CD4-positive, alpha-beta T cell (primary cell): ENCODE results near the gene WSB1. TPM values are rescaled to one million over a fixed set of nuclear protein-coding genes. Genes with fewer than 3 reads are reported as not detected.

Experiments
- ATAC-seq: fragments of 200-7000 bp; cut with Tn5 transposase; one replicate; pipeline ENCODE4 v1.10.0; 2022; ENCODE audit warnings: mild to moderate bottlenecking; ENCODE audit not compliant: poor library complexity
- CTCF ChIA-PET: fragments of 350-600 bp; sonication (Branson Sonifier 250); formaldehyde crosslinking; loops from one replicate; lab custom pipeline; 2021; ENCODE audit warnings: antibody characterized with exemption, inconsistent platforms; lab: Charles Lee
- POLR2A ChIA-PET: fragments of 350-600 bp; sonication (Branson Sonifier 250); formaldehyde crosslinking; loops from one replicate; lab custom pipeline; 2021; ENCODE audit warnings: antibody characterized with exemption, inconsistent platforms; lab: Charles Lee
- DNase-seq, 14 experiments: peaks; one replicate each; pipeline ENCODE4 v3.0.0-alpha.2; 2013 to 2020; ENCODE audit warnings: mixed read lengths in 2 of 14
- H3K27ac ChIP-seq, 2 donors: one replicate each; pipeline versions ENCODE4 v1.5.1 to v1.7.0; 2013; ENCODE audit warnings: low read length in 2 of 2, low read depth in 1 of 2, mild to moderate bottlenecking in 1 of 2
- H3K27me3 ChIP-seq, 2 experiments: 1 replicate in 1 of 2; 2 replicates in 1 of 2; pipeline versions ENCODE4 v1.6.1 to v1.7.0; 2013; ENCODE audit warnings: low read length in 2 of 2, control low read depth in 1 of 2, mild to moderate bottlenecking in 1 of 2, moderate library complexity in 1 of 2; ENCODE audit not compliant: insufficient read depth in 2 of 2, control insufficient read depth in 1 of 2
- H3K36me3 ChIP-seq: one replicate; pipeline ENCODE4 v1.6.1; 2013; ENCODE audit warnings: low read length, control low read depth; ENCODE audit not compliant: insufficient read depth
- H3K4me1 ChIP-seq: one replicate; pipeline ENCODE4 v1.6.1; 2013; ENCODE audit warnings: low read length, control low read depth; ENCODE audit not compliant: insufficient read depth
- H3K4me3 ChIP-seq: one replicate; pipeline ENCODE4 v1.5.1; 2013; ENCODE audit warnings: mild to moderate bottlenecking, low read length, moderate library complexity
- H3K9me3 ChIP-seq, 2 experiments: 1 replicate in 1 of 2; 2 replicates in 1 of 2; pipeline versions ENCODE4 v1.6.1 to v1.7.0; 2013; ENCODE audit warnings: low read length in 2 of 2, mild to moderate bottlenecking in 2 of 2, control low read depth in 1 of 2, moderate library complexity in 1 of 2; ENCODE audit not compliant: control insufficient read depth in 1 of 2, insufficient read depth in 1 of 2
- H3K27ac Mint-ChIP-seq: one replicate; pipeline ENCODE4 v1.8.0; 2020; ENCODE audit warnings: mixed read lengths
- H3K27me3 Mint-ChIP-seq: one replicate; pipeline ENCODE4 v1.8.0; 2021; ENCODE audit warnings: mixed read lengths
- H3K36me3 Mint-ChIP-seq: one replicate; pipeline ENCODE4 v1.8.0; 2021; ENCODE audit warnings: low read depth, mixed read lengths
- H3K4me1 Mint-ChIP-seq: one replicate; pipeline ENCODE4 v1.8.0; 2021; ENCODE audit warnings: low read depth, mixed read lengths
- H3K4me3 Mint-ChIP-seq: one replicate; pipeline ENCODE4 v1.8.0; 2020; ENCODE audit warnings: mild to moderate bottlenecking, mixed read lengths
- H3K9me3 Mint-ChIP-seq: one replicate; pipeline ENCODE4 v1.8.0; 2020; ENCODE audit warnings: mixed read lengths
- intact Hi-C, 2 experiments: fragments of 100-400 bp; cut with DNase I in 1 of 2; cut with micrococcal nuclease in 1 of 2; formaldehyde crosslinking; loops; one replicate each; pipeline versions ENCODE4 v1.15.1 to v1.9.0; 2023 to 2025; cut with DNase I, micrococcal nuclease
- total RNA-seq, 174 experiments: library from RNA in 2 of 174; stranded (reverse) in 2 of 174; gene quantifications; one replicate each; pipeline ENCODE4 v1.2.3 and lab custom pipeline; 2021 to 2026
- TF ChIP-seq, protein P1 (sequence below): fragments of 200-600 bp; IDR thresholded peaks from one replicate; pipeline ENCODE4 v1.8.0; 2022; ENCODE audit warnings: antibody characterized with exemption, mild to moderate bottlenecking

Gene WSB1
- total RNA-seq, 2 experiments from 2014 or later = 99.4 to 104 TPM

DNA sequence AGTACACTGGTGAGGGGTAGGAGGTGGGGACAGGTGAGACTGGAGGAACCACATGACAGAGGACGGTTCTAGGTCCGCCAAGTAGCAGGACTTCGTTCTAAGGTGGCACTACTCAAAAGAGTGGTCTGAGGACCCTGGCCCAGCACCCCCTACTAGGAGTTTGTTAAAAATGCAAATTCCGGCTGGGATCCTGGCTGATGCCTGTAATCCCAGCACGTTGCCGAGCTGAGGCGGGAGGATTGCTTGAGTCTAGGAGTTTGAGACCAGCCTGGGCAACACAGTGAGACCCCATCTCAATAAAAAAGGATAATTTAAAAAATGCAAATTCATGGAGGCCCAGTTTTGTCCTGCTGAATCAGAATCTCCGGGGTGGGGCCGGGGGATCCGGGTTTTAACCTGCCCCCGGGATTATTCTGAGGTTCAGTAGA, 59.1 kb downstream of the WSB1 start:
- ChIA-PET CTCF (interaction anchor here (2.1 kb wide), 1 partner anchor 20 kb away, joined by 8 read pairs; no protein-coding TSS in a partner anchor), POLR2A (interaction anchor here (1.2 to 3.7 kb wide), 2 partner anchors 58 to 64 kb away, joined by 3 to 19 read pairs; partner anchors contain the start of gene WSB1)
- peak overlapping the region; percentile 88 for H3K4me3 Mint-ChIP-seq
- no peaks in the 10 kb centered on the region for H3K27me3 Mint-ChIP-seq
- DNase-seq (peak in 1 of 14 experiments; percentile 31), ATAC-seq (no peak)
- no peaks in the 10 kb centered on the region for H3K36me3 ChIP-seq
- peaks cover 24% of the 10 kb centered on the region for H3K4me1 Mint-ChIP-seq
- H3K27me3 ChIP-seq = no peaks in the 10 kb centered on the region
- no peaks in the 10 kb centered on the region for H3K9me3 ChIP-seq
- no peaks in the 10 kb centered on the region for H3K9me3 Mint-ChIP-seq
- peak overlapping the region; percentile 67 for H3K4me3 ChIP-seq
- H3K4me1 ChIP-seq = peaks cover 22% of the 10 kb centered on the region
- intact Hi-C loops = loop anchor here (1.0 to 10.0 kb wide), 7 partner anchors 52 to 538 kb away; partner anchors contain the start of gene WSB1 (in 1 of the 2)
- peak overlapping the region; percentile 65 for H3K27ac Mint-ChIP-seq
- no peaks in the 10 kb centered on the region for H3K36me3 Mint-ChIP-seq
- TF ChIP-seq, protein P1, sequence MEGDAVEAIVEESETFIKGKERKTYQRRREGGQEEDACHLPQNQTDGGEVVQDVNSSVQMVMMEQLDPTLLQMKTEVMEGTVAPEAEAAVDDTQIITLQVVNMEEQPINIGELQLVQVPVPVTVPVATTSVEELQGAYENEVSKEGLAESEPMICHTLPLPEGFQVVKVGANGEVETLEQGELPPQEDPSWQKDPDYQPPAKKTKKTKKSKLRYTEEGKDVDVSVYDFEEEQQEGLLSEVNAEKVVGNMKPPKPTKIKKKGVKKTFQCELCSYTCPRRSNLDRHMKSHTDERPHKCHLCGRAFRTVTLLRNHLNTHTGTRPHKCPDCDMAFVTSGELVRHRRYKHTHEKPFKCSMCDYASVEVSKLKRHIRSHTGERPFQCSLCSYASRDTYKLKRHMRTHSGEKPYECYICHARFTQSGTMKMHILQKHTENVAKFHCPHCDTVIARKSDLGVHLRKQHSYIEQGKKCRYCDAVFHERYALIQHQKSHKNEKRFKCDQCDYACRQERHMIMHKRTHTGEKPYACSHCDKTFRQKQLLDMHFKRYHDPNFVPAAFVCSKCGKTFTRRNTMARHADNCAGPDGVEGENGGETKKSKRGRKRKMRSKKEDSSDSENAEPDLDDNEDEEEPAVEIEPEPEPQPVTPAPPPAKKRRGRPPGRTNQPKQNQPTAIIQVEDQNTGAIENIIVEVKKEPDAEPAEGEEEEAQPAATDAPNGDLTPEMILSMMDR = no peak
- peak overlapping the region; percentile 72 to 89 for H3K27ac ChIP-seq

DNA sequence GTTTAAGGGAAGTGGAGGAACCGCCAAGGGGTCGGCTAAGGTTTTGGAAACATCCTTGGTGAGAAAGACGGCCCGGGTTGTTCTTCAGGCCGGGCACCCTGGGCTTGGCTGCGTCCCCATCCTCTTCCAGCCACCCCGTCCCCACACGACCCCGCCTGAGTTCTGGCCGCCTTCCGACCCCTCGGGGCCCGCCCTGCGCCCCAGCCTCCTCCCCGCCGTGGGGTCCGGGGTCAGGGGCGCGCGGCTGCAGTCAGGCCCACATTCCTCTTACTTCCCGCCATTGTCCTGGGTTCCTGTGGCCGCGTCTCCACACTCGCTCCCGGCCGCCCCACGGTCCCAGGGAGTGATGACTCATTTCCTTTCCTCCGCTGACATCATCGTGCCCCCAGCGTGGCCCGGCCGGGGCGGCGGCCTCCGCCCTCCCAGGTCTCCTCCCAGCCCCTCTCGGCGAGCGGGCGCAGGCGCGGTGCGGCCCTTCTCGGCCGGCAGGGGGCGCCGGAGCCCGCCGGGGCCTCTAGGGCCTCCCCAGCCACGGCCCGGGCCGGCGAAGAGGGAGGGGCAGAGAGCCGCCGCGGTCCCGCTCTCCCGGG, 59.6 kb downstream of the WSB1 start:
- H3K27ac Mint-ChIP-seq = peak overlapping the region; percentile 65

DNA sequence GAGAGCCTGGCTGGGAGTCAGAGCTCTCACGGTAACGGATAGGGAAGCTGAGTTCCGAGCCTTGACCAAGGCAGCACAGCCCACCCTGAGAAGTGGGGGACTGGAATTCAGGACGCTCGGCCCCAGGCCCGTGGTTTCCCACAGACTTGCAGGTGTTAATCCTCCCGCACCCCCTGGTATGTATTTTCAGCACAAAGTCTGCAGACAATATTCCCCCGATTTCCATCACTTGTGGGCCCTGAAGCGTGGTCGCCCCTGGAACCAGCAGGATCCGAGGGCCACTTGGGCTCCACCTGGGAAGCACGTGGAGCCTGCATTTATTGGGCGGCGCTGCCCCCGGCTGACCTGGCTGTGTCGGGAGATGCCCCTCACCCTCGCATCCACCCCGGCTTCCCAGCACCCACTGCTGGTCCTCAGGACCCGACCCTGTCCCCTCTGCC, 60.2 kb downstream of the WSB1 start:
- ChIA-PET CTCF (interaction anchor here (0.6 to 2.1 kb wide), 5 partner anchors 21 to 248 kb away, joined by 3 to 8 read pairs (median 3); no protein-coding TSS in a partner anchor), POLR2A (interaction anchor here (3.7 kb wide), 1 partner anchor 60 kb away, joined by 19 read pairs; the partner anchor contains the start of gene WSB1)
- intact Hi-C loops = loop anchor here (5.0 to 10.0 kb wide), 2 partner anchors 51 to 117 kb away; no protein-coding TSS in a partner anchor
- ATAC-seq = no peak
- no peaks in the 10 kb centered on the region for H3K9me3 Mint-ChIP-seq
- Histone ChIP-seq H3K27ac (no peak overlapping the region), H3K4me3 (peak overlapping the region; percentile 67), H3K36me3 (no peaks in the 10 kb centered on the region), H3K4me1 (peaks cover 17% of the 10 kb centered on the region), H3K27me3 (no peaks in the 10 kb centered on the region), H3K9me3 (no peaks in the 10 kb centered on the region)
- H3K27me3 Mint-ChIP-seq = no peaks in the 10 kb centered on the region
- H3K36me3 Mint-ChIP-seq = no peaks in the 10 kb centered on the region
- H3K4me1 Mint-ChIP-seq = peaks cover 18% of the 10 kb centered on the region
- no peak for DNase-seq
- H3K27ac Mint-ChIP-seq = peak overlapping the region; percentile 65
- peak overlapping the region; percentile 88 for H3K4me3 Mint-ChIP-seq
- TF ChIP-seq, protein P1 = peak; percentile 29

More for the DNA sequence above, 59.6 kb downstream of the WSB1 start:
- TF ChIP-seq, protein P1 = peak; percentile 73
- Mint-ChIP-seq H3K9me3 (no peaks in the 10 kb centered on the region), H3K36me3 (no peaks in the 10 kb centered on the region), H3K27me3 (no peaks in the 10 kb centered on the region), H3K4me1 (peaks cover 19% of the 10 kb centered on the region), H3K4me3 (peak overlapping the region; percentile 88)
- Histone ChIP-seq H3K36me3 (no peaks in the 10 kb centered on the region), H3K27ac (peak overlapping the region; percentile 72 to 89), H3K4me3 (peak overlapping the region; percentile 67), H3K9me3 (no peaks in the 10 kb centered on the region), H3K4me1 (peaks cover 20% of the 10 kb centered on the region), H3K27me3 (no peaks in the 10 kb centered on the region)
- POLR2A ChIA-PET = interaction anchor here (1.2 to 3.7 kb wide), 2 partner anchors 59 to 64 kb away, joined by 3 to 19 read pairs; partner anchors contain the start of gene WSB1
- ATAC-seq = peak; percentile 91
- intact Hi-C loops = loop anchor here (1.0 to 10.0 kb wide), 7 partner anchors 51 to 537 kb away; partner anchors contain the start of gene WSB1 (in 1 of the 2)
- CTCF ChIA-PET = interaction anchor here (0.6 to 2.1 kb wide), 4 partner anchors 21 to 249 kb away, joined by 3 to 8 read pairs (median 4); no protein-coding TSS in a partner anchor
- peak; percentile 64 to 94 (median 82) for DNase-seq
